WTC11 (cell line): ENCODE results near the gene MESD. TPM values are rescaled to one million over a fixed set of nuclear protein-coding genes. Genes with fewer than 3 reads are reported as not detected.

Source experiments
- ATAC-seq: fragments of 200-7000 bp; cut with Tn5 transposase; 2 replicates; pipeline ENCODE4 v1.10.0; 2021; ENCODE audit warnings: mild to moderate bottlenecking, moderate library complexity
- CTCF ChIA-PET: fragments of 300-600 bp; sonication (Branson Sonifier 250); formaldehyde crosslinking; loops from one replicate; lab custom pipeline; 2021; ENCODE audit warnings: antibody characterized with exemption; lab: Charles Lee
- POLR2A ChIA-PET: fragments of 350-600 bp; sonication (Branson Sonifier 250); formaldehyde crosslinking; loops from one replicate; lab custom pipeline; 2021; ENCODE audit warnings: antibody characterized with exemption; lab: Charles Lee
- DNase-seq: peaks from one replicate; pipeline ENCODE4 v3.0.0; 2021; ENCODE audit warnings: low spot score
- H3K27ac Mint-ChIP-seq: 2 replicates; pipeline ENCODE4 v1.8.0; 2021; ENCODE audit warnings: mixed read lengths
- H3K27me3 Mint-ChIP-seq: 2 replicates; pipeline ENCODE4 v1.8.0; 2021; ENCODE audit warnings: low read depth, mild to moderate bottlenecking, moderate library complexity, mixed read lengths
- H3K36me3 Mint-ChIP-seq: 2 replicates; pipeline ENCODE4 v1.8.0; 2021; ENCODE audit warnings: mixed read lengths
- H3K4me1 Mint-ChIP-seq: 2 replicates; pipeline ENCODE4 v1.8.0; 2022; ENCODE audit warnings: mixed read lengths
- H3K4me3 Mint-ChIP-seq: 2 replicates; pipeline ENCODE4 v1.8.0; 2021; ENCODE audit warnings: mild to moderate bottlenecking, moderate library complexity, mixed read lengths
- H3K9me3 Mint-ChIP-seq: 2 replicates; pipeline ENCODE4 v1.8.0; 2021; ENCODE audit warnings: mixed read lengths
- CREM ChIP-seq: sonication (generic); formaldehyde crosslinking; IDR thresholded peaks from 2 replicates; pipeline ENCODE4 v1.8.1; 2022; ENCODE audit warnings: mild to moderate bottlenecking, missing genetic modification reagents, moderate library complexity
- ETV6 ChIP-seq: sonication (generic); formaldehyde crosslinking; IDR thresholded peaks from 2 replicates; pipeline ENCODE4 v1.8.1; 2022; ENCODE audit warnings: mild to moderate bottlenecking, missing genetic modification reagents
- JUN ChIP-seq: sonication (generic); formaldehyde crosslinking; IDR thresholded peaks from 2 replicates; pipeline ENCODE4 v1.8.0; 2023; ENCODE audit warnings: mild to moderate bottlenecking, missing genetic modification reagents
- NFATC4 ChIP-seq: fragments of 250-450 bp; sonication (Bioruptor Pico); IDR thresholded peaks from 2 replicates; pipeline ENCODE4 v1.9.0; 2021; ENCODE audit warnings: mild to moderate bottlenecking
- NFE2L1 ChIP-seq: sonication (generic); formaldehyde crosslinking; IDR thresholded peaks from 2 replicates; pipeline ENCODE4 v1.8.1; 2023; ENCODE audit warnings: missing genetic modification reagents
- NR1H2 ChIP-seq: sonication (generic); formaldehyde crosslinking; IDR thresholded peaks from 2 replicates; pipeline ENCODE4 v1.9.0; 2021; ENCODE audit warnings: mild to moderate bottlenecking, moderate library complexity, missing genetic modification reagents
- PRRX2 ChIP-seq: fragments of 250-450 bp; sonication (Bioruptor Pico); IDR thresholded peaks from 2 replicates; pipeline ENCODE4 v1.8.0; 2021; ENCODE audit warnings: mild to moderate bottlenecking
- RELA ChIP-seq: sonication (generic); formaldehyde crosslinking; IDR thresholded peaks from 2 replicates; pipeline ENCODE4 v1.8.1; 2022; ENCODE audit warnings: missing genetic modification reagents, mild to moderate bottlenecking, borderline replicate concordance
- RORB ChIP-seq: fragments of 250-450 bp; sonication (Bioruptor Pico); IDR thresholded peaks from 2 replicates; pipeline ENCODE4 v1.9.0; 2021; ENCODE audit warnings: mild to moderate bottlenecking
- SOX15 ChIP-seq: fragments of 250-450 bp; sonication (Bioruptor Pico); IDR thresholded peaks from 2 replicates; pipeline ENCODE4 v1.9.0; 2021; ENCODE audit warnings: mild to moderate bottlenecking
- ZNF263 ChIP-seq: sonication (generic); formaldehyde crosslinking; IDR thresholded peaks from 2 replicates; pipeline ENCODE4 v1.8.1; 2022; ENCODE audit warnings: low read depth, mild to moderate bottlenecking, moderate library complexity, missing genetic modification reagents
- ZNF317 ChIP-seq: sonication (generic); formaldehyde crosslinking; IDR thresholded peaks from 2 replicates; pipeline ENCODE4 v1.8.1; 2023; ENCODE audit warnings: low read depth, mild to moderate bottlenecking, moderate library complexity, missing genetic modification reagents, borderline replicate concordance
- ZNF671 ChIP-seq: fragments of 250-450 bp; sonication (Bioruptor Pico); IDR thresholded peaks from 2 replicates; pipeline ENCODE4 v1.8.0; 2021; ENCODE audit warnings: mild to moderate bottlenecking
- total RNA-seq: library from RNA; stranded (reverse); gene quantifications from 3 replicates; pipeline ENCODE4 v1.2.3, GENCODE V29; 2021
- TF ChIP-seq, protein P1 (sequence below): sonication (generic); formaldehyde crosslinking; IDR thresholded peaks from 2 replicates; pipeline ENCODE4 v1.8.1; 2023; ENCODE audit warnings: mild to moderate bottlenecking, missing genetic modification reagents, moderate library complexity
- TF ChIP-seq, protein P2 (sequence below): sonication (generic); formaldehyde crosslinking; IDR thresholded peaks from 2 replicates; pipeline ENCODE4 v1.8.1; 2022; ENCODE audit warnings: low read depth, mild to moderate bottlenecking, moderate library complexity, missing genetic modification reagents, borderline replicate concordance
- TF ChIP-seq, protein P3 (sequence below): fragments of 200-600 bp; IDR thresholded peaks from 2 replicates; pipeline ENCODE4 v1.8.0; 2022; ENCODE audit warnings: antibody characterized with exemption
- TF ChIP-seq, protein P4 (sequence below): fragments of 250-450 bp; sonication (Bioruptor Pico); conservative IDR thresholded peaks from 2 replicates; pipeline ENCODE4 v1.9.0; 2021; ENCODE audit warnings: mild to moderate bottlenecking
- TF ChIP-seq, protein P5 (sequence below): sonication (generic); formaldehyde crosslinking; IDR thresholded peaks from 2 replicates; pipeline ENCODE4 v1.8.0; 2023; ENCODE audit warnings: mild to moderate bottlenecking, missing genetic modification reagents
- TF ChIP-seq, protein P6 (sequence below): sonication (generic); formaldehyde crosslinking; IDR thresholded peaks from 2 replicates; pipeline ENCODE4 v1.8.0; 2022; ENCODE audit warnings: mild to moderate bottlenecking, missing genetic modification reagents
- TF ChIP-seq, protein P7 (sequence below): sonication (generic); formaldehyde crosslinking; IDR thresholded peaks from 2 replicates; pipeline ENCODE4 v1.8.0; 2022; ENCODE audit warnings: missing genetic modification reagents
- TF ChIP-seq, protein P8 (sequence below): sonication (generic); formaldehyde crosslinking; IDR thresholded peaks from 2 replicates; pipeline ENCODE4 v1.8.0; 2023; ENCODE audit warnings: missing genetic modification reagents

MESD gene
- total RNA-seq, 1 experiment from 2014 or later, result 28.3 TPM

DNA sequence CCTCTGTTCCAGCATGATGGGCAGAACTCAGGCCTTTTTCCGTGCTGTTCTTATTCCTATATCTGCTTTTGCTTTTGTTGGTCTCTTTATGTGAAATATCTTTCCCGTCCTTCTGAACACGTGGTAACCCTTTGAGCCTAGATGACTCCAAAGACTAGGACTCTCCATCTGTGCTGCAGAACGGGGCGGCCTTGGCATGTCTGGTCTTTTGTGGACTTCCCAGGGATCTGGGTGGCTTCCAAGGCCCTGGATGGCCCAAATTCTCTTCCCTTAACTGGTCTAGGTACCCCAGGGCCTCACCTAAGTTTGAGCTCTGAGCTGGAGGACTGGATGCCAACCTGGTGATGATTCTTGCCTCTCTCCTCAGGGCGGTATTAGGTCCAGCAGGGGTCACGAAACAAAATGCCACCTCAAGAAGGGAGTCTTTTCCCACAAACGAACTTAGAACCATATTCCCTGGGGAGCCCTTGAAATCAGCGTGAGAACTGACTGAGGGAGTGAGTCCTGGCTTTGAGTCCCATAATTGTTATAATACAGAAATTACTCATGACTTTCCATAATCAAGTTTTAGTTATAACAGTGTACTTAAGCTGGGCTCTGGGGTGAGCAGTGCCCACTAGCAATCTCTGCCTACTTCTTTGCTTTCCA lies 25.0 kb upstream of the MESD start:
- H3K9me3 Mint-ChIP-seq, result no peaks in the 10 kb centered on the region
- no peak for ATAC-seq
- no peaks in the 10 kb centered on the region for H3K36me3 Mint-ChIP-seq
- TF ChIP-seq, protein P1, sequence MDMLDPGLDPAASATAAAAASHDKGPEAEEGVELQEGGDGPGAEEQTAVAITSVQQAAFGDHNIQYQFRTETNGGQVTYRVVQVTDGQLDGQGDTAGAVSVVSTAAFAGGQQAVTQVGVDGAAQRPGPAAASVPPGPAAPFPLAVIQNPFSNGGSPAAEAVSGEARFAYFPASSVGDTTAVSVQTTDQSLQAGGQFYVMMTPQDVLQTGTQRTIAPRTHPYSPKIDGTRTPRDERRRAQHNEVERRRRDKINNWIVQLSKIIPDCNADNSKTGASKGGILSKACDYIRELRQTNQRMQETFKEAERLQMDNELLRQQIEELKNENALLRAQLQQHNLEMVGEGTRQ (CRISPR knock-in tag), result no peak
- TF ChIP-seq NFATC4 (no peak), RELA (CRISPR knock-in tag) (no peak)
- TF ChIP-seq, all 79 proteins: peak for 0
- H3K4me3 Mint-ChIP-seq, result no peak overlapping the region
- POLR2A ChIA-PET, result no interaction called here
- no peak for DNase-seq
- no peaks in the 10 kb centered on the region for H3K4me1 Mint-ChIP-seq
- no peaks in the 10 kb centered on the region for H3K27me3 Mint-ChIP-seq
- no peak overlapping the region for H3K27ac Mint-ChIP-seq
- CTCF ChIA-PET, result interaction anchor here (1.5 kb wide), 1 partner anchor 251 kb away, joined by 7 read pairs; no protein-coding TSS in a partner anchor

DNA sequence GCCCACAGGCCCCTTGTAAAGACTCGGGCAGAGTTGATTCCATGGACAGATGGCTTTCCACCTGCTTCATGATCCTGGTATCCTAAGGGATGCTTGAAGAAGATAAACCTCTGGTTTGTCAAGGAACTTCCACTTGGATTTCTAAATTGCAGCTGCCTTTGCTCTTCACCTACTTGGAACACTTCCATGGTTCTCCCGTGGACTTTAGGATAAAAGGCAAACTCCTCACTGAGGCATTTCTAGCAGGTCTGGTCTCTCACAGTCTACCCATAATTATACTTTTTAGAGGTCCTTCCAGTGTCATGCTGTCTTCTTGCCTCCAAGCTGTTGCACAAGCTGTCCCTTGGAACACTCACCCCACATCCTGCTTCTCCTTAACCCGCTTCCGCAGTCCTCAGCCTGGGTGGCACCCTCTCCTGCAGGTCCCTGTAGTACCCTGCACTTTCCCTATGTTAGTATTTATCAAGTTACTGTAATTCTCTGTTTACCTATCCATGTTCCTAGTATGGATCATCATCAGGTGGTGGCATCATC lies 23.8 kb upstream of the MESD start:
- DNase-seq (no peak), ATAC-seq (no peak)
- no peak overlapping the region for H3K27ac Mint-ChIP-seq
- H3K4me1 Mint-ChIP-seq, result no peaks in the 10 kb centered on the region
- H3K27me3 Mint-ChIP-seq, result no peaks in the 10 kb centered on the region
- H3K9me3 Mint-ChIP-seq, result no peaks in the 10 kb centered on the region
- POLR2A ChIA-PET, result no interaction called here
- CTCF ChIA-PET, result interaction anchor here (0.6 to 0.7 kb wide), 3 partner anchors 18 to 253 kb away, joined by 3 read pairs; no protein-coding TSS in a partner anchor
- H3K4me3 Mint-ChIP-seq, result no peak overlapping the region
- no peaks in the 10 kb centered on the region for H3K36me3 Mint-ChIP-seq
- TF ChIP-seq, protein P2, sequence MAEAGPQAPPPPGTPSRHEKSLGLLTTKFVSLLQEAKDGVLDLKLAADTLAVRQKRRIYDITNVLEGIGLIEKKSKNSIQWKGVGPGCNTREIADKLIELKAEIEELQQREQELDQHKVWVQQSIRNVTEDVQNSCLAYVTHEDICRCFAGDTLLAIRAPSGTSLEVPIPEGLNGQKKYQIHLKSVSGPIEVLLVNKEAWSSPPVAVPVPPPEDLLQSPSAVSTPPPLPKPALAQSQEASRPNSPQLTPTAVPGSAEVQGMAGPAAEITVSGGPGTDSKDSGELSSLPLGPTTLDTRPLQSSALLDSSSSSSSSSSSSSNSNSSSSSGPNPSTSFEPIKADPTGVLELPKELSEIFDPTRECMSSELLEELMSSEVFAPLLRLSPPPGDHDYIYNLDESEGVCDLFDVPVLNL (CRISPR knock-in tag), result no peak
- TF ChIP-seq JUN (CRISPR knock-in tag) (no peak), RORB (CRISPR knock-in tag) (no peak), ZNF671 (CRISPR knock-in tag) (no peak), ETV6 (CRISPR knock-in tag) (no peak), ZNF263 (CRISPR knock-in tag) (no peak), ZNF317 (CRISPR knock-in tag) (no peak), PRRX2 (CRISPR knock-in tag) (no peak), NFE2L1 (CRISPR knock-in tag) (no peak), NR1H2 (CRISPR knock-in tag) (no peak), CREM (no peak), SOX15 (CRISPR knock-in tag) (no peak)
- TF ChIP-seq, protein P3, sequence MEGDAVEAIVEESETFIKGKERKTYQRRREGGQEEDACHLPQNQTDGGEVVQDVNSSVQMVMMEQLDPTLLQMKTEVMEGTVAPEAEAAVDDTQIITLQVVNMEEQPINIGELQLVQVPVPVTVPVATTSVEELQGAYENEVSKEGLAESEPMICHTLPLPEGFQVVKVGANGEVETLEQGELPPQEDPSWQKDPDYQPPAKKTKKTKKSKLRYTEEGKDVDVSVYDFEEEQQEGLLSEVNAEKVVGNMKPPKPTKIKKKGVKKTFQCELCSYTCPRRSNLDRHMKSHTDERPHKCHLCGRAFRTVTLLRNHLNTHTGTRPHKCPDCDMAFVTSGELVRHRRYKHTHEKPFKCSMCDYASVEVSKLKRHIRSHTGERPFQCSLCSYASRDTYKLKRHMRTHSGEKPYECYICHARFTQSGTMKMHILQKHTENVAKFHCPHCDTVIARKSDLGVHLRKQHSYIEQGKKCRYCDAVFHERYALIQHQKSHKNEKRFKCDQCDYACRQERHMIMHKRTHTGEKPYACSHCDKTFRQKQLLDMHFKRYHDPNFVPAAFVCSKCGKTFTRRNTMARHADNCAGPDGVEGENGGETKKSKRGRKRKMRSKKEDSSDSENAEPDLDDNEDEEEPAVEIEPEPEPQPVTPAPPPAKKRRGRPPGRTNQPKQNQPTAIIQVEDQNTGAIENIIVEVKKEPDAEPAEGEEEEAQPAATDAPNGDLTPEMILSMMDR, result no peak
- TF ChIP-seq, protein P4, sequence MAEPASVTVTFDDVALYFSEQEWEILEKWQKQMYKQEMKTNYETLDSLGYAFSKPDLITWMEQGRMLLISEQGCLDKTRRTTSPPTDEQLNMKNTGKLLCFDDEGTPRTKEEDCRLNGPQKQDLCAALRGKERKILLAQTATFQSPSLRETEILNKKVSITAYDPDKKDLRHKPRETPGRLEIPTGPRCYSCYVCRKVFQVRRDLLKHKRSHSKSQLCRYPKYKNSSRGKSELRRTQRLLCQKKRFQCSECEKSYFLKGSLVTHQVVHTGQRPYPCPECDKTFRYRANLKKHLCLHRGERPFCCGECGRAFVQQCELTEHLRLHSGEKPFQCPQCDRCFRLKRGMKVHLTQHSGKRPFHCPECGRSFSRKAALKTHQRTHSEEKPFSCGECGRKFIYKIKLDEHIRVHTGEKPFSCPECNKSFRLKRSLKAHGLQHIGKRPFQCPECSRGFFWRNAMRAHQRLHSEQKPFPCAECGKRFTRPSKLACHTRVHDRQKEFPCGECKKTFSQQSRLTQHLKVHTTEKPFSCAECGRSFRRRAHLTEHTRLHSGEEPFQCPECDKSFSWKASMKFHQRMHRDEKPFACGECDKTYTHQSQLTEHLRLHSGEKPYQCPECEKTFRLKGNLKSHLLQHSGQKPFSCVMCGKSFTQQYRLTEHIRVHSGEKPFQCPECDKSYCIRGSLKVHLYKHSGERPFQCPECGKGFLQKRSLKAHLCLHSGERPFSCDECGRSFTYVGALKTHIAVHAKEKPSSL, result no peak
- TF ChIP-seq, protein P5, sequence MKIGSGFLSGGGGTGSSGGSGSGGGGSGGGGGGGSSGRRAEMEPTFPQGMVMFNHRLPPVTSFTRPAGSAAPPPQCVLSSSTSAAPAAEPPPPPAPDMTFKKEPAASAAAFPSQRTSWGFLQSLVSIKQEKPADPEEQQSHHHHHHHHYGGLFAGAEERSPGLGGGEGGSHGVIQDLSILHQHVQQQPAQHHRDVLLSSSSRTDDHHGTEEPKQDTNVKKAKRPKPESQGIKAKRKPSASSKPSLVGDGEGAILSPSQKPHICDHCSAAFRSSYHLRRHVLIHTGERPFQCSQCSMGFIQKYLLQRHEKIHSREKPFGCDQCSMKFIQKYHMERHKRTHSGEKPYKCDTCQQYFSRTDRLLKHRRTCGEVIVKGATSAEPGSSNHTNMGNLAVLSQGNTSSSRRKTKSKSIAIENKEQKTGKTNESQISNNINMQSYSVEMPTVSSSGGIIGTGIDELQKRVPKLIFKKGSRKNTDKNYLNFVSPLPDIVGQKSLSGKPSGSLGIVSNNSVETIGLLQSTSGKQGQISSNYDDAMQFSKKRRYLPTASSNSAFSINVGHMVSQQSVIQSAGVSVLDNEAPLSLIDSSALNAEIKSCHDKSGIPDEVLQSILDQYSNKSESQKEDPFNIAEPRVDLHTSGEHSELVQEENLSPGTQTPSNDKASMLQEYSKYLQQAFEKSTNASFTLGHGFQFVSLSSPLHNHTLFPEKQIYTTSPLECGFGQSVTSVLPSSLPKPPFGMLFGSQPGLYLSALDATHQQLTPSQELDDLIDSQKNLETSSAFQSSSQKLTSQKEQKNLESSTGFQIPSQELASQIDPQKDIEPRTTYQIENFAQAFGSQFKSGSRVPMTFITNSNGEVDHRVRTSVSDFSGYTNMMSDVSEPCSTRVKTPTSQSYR (CRISPR knock-in tag), result no peak
- TF ChIP-seq, protein P6, sequence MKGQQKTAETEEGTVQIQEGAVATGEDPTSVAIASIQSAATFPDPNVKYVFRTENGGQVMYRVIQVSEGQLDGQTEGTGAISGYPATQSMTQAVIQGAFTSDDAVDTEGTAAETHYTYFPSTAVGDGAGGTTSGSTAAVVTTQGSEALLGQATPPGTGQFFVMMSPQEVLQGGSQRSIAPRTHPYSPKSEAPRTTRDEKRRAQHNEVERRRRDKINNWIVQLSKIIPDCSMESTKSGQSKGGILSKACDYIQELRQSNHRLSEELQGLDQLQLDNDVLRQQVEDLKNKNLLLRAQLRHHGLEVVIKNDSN (CRISPR knock-in tag), result no peak
- TF ChIP-seq, protein P7, sequence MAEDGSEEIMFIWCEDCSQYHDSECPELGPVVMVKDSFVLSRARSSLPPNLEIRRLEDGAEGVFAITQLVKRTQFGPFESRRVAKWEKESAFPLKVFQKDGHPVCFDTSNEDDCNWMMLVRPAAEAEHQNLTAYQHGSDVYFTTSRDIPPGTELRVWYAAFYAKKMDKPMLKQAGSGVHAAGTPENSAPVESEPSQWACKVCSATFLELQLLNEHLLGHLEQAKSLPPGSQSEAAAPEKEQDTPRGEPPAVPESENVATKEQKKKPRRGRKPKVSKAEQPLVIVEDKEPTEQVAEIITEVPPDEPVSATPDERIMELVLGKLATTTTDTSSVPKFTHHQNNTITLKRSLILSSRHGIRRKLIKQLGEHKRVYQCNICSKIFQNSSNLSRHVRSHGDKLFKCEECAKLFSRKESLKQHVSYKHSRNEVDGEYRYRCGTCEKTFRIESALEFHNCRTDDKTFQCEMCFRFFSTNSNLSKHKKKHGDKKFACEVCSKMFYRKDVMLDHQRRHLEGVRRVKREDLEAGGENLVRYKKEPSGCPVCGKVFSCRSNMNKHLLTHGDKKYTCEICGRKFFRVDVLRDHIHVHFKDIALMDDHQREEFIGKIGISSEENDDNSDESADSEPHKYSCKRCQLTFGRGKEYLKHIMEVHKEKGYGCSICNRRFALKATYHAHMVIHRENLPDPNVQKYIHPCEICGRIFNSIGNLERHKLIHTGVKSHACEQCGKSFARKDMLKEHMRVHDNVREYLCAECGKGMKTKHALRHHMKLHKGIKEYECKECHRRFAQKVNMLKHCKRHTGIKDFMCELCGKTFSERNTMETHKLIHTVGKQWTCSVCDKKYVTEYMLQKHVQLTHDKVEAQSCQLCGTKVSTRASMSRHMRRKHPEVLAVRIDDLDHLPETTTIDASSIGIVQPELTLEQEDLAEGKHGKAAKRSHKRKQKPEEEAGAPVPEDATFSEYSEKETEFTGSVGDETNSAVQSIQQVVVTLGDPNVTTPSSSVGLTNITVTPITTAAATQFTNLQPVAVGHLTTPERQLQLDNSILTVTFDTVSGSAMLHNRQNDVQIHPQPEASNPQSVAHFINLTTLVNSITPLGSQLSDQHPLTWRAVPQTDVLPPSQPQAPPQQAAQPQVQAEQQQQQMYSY (CRISPR knock-in tag), result no peak
- TF ChIP-seq, protein P8, sequence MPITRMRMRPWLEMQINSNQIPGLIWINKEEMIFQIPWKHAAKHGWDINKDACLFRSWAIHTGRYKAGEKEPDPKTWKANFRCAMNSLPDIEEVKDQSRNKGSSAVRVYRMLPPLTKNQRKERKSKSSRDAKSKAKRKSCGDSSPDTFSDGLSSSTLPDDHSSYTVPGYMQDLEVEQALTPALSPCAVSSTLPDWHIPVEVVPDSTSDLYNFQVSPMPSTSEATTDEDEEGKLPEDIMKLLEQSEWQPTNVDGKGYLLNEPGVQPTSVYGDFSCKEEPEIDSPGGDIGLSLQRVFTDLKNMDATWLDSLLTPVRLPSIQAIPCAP (CRISPR knock-in tag), result no peak
